H1 (cell line): Measurements from ENCODE around the gene KRT35. TPM values are rescaled to one million over a fixed set of nuclear protein-coding genes. Genes with fewer than 3 reads are reported as not detected.

Experiments
- CTCF ChIA-PET: fragments of 300-600 bp; sonication (Branson Sonifier 250); formaldehyde crosslinking; loops from one replicate; lab custom pipeline; 2021; ENCODE audit not compliant: partially characterized antibody; lab: Charles Lee
- POLR2A ChIA-PET: fragments of 300-600 bp; sonication (Branson Sonifier 250); formaldehyde crosslinking; loops from one replicate; lab custom pipeline; 2021; ENCODE audit warnings: inconsistent platforms; ENCODE audit not compliant: partially characterized antibody; lab: Charles Lee
- DNase-seq, 2 experiments: peaks; one replicate each; pipeline versions ENCODE4 v3.0.0 to v3.0.0-alpha.2; 2010 to 2022; ENCODE audit warnings: low spot score in 2 of 2, low read depth in 1 of 2, mixed read lengths in 1 of 2
- FAIRE-seq: peaks from 2 replicates; lab custom pipeline; 2011; peaks lifted over from hg19 to GRCh38; lab: Jason Lieb, UNC
- H2AFZ ChIP-seq: 2 replicates; pipeline ENCODE4 v1.8.1; 2012; ENCODE audit warnings: low read length, inconsistent platforms
- H2AK5ac ChIP-seq: 2 replicates; pipeline ENCODE4 v1.6.1; 2013; ENCODE audit warnings: low read depth, low read length
- H2BK120ac ChIP-seq: replicated peaks from 2 replicates; pipeline ENCODE3; 2013; ENCODE audit warnings: low read depth, low read length, inconsistent platforms
- H2BK12ac ChIP-seq: 2 replicates; pipeline ENCODE4 v1.6.1; 2013; ENCODE audit warnings: low read depth, low read length
- H2BK15ac ChIP-seq: 2 replicates; pipeline ENCODE4 v1.6.1; 2013; ENCODE audit warnings: low read length
- H2BK20ac ChIP-seq: 2 replicates; pipeline ENCODE4 v1.6.1; 2013; ENCODE audit warnings: low read length
- H2BK5ac ChIP-seq: 2 replicates; pipeline ENCODE4 v1.6.1; 2013; ENCODE audit warnings: low read depth, low read length
- H3K14ac ChIP-seq: 2 replicates; pipeline ENCODE4 v1.6.1; 2013; ENCODE audit warnings: inconsistent platforms; ENCODE audit not compliant: insufficient read length
- H3K18ac ChIP-seq: 2 replicates; pipeline ENCODE4 v1.6.1; 2013; ENCODE audit warnings: low read length; ENCODE audit errors: extremely low read depth
- H3K23ac ChIP-seq: 2 replicates; pipeline ENCODE4 v1.6.1; 2013; ENCODE audit warnings: inconsistent platforms; ENCODE audit not compliant: insufficient read length
- H3K23me2 ChIP-seq: 2 replicates; pipeline ENCODE4 v1.6.1; 2013; ENCODE audit warnings: low read depth, low read length
- H3K27ac ChIP-seq: 2 replicates; pipeline ENCODE4 v1.6.1; 2011; ENCODE audit warnings: low read depth, low read length, inconsistent platforms
- H3K27me3 ChIP-seq, 4 experiments: replicated peaks in 1 of 4; 1 replicate in 1 of 4; 2 replicates in 3 of 4; pipeline versions ENCODE4 v1.6.1 to v1.8.1; 2011 to 2013; ENCODE audit warnings: low read length in 3 of 4, mild to moderate bottlenecking in 3 of 4, inconsistent platforms in 2 of 4, mixed read lengths in 2 of 4, moderate library complexity in 1 of 4; ENCODE audit not compliant: control insufficient read depth in 3 of 4, insufficient read depth in 3 of 4; ENCODE audit errors: extremely low read depth in 1 of 4
- H3K36me3 ChIP-seq, 4 experiments: 2 replicates each; pipeline versions ENCODE4 v1.6.1 to v1.8.1; 2011 to 2013; ENCODE audit warnings: mild to moderate bottlenecking in 4 of 4, low read length in 3 of 4, moderate library complexity in 2 of 4, control low read depth in 1 of 4, inconsistent platforms in 1 of 4; ENCODE audit not compliant: insufficient read depth in 4 of 4, control insufficient read depth in 2 of 4
- H3K4ac ChIP-seq: replicated peaks from 2 replicates; pipeline ENCODE3; 2013; ENCODE audit warnings: low read length, low read depth, mixed read lengths, inconsistent platforms; ENCODE audit not compliant: insufficient read length
- H3K4me1 ChIP-seq, 4 experiments: replicated peaks in 1 of 4; 1 replicate in 1 of 4; 2 replicates in 3 of 4; pipeline versions ENCODE4 v1.6.1 to v1.8.1; 2011 to 2013; ENCODE audit warnings: low read length in 3 of 4, inconsistent platforms in 2 of 4, mixed read lengths in 1 of 4; ENCODE audit not compliant: insufficient read depth in 4 of 4, control insufficient read depth in 3 of 4
- H3K4me2 ChIP-seq, 2 experiments: 2 replicates each; pipeline versions ENCODE4 v1.6.1 to v1.8.1; 2011 to 2013; ENCODE audit warnings: low read depth in 2 of 2, low read length in 2 of 2, control low read depth in 1 of 2, inconsistent platforms in 1 of 2, mild to moderate bottlenecking in 1 of 2; ENCODE audit not compliant: insufficient read depth in 1 of 2
- H3K4me3 ChIP-seq, 4 experiments: fragments of 200-600, 300-600 bp in 1 of 4; sonication (generic), shearing (Covaris generic), sonication (Bioruptor Twin) in 1 of 4; 2 replicates each; pipeline versions ENCODE4 v1.5.1 to v1.8.1; 2011 to 2016; ENCODE audit warnings: low read length in 4 of 4, low read depth in 3 of 4, control low read depth in 2 of 4, inconsistent platforms in 2 of 4, mild to moderate bottlenecking in 2 of 4, mixed read lengths in 1 of 4, moderate library complexity in 1 of 4; ENCODE audit not compliant: insufficient read depth in 2 of 4; ENCODE audit errors: extremely low read depth in 1 of 4
- H3K56ac ChIP-seq: replicated peaks from 2 replicates; pipeline ENCODE3; 2013; ENCODE audit warnings: low read depth, mild to moderate bottlenecking, mixed read lengths, low read length, inconsistent platforms; ENCODE audit not compliant: insufficient read length
- H3K79me1 ChIP-seq: 2 replicates; pipeline ENCODE4 v1.6.1; 2013; ENCODE audit warnings: low read depth, low read length, control low read depth
- H3K79me2 ChIP-seq, 2 experiments: 2 replicates each; pipeline versions ENCODE4 v1.6.1 to v1.8.1; 2012 to 2013; ENCODE audit warnings: low read length in 2 of 2, mild to moderate bottlenecking in 2 of 2, inconsistent platforms in 1 of 2; ENCODE audit not compliant: insufficient read depth in 2 of 2, control insufficient read depth in 1 of 2
- H3K9ac ChIP-seq, 4 experiments: replicated peaks in 1 of 4; 1 replicate in 1 of 4; 2 replicates in 3 of 4; pipeline versions ENCODE4 v1.6.1 to v1.8.1; 2011 to 2013; ENCODE audit warnings: low read depth in 3 of 4, low read length in 3 of 4, control low read depth in 2 of 4, mild to moderate bottlenecking in 2 of 4, moderate library complexity in 2 of 4, inconsistent platforms in 1 of 4; ENCODE audit errors: extremely low read depth in 1 of 4
- H3K9me3 ChIP-seq, 2 experiments: 2 replicates each; pipeline versions ENCODE4 v1.6.1 to v1.8.1; 2012 to 2013; ENCODE audit warnings: mild to moderate bottlenecking in 2 of 2, moderate library complexity in 2 of 2, control low read depth in 1 of 2, inconsistent platforms in 1 of 2, low read depth in 1 of 2, low read length in 1 of 2, mixed read lengths in 1 of 2; ENCODE audit not compliant: insufficient read depth in 2 of 2
- H4K20me1 ChIP-seq, 2 experiments: replicated peaks in 1 of 2; 2 replicates each; pipeline versions ENCODE3 to v1.8.1; 2011 to 2013; ENCODE audit warnings: inconsistent platforms in 2 of 2, low read length in 2 of 2, mild to moderate bottlenecking in 1 of 2; ENCODE audit not compliant: insufficient read depth in 2 of 2, control insufficient read depth in 1 of 2
- H4K5ac ChIP-seq: 2 replicates; pipeline ENCODE4 v1.6.1; 2013; ENCODE audit warnings: low read length, low read depth, mixed read lengths, inconsistent platforms; ENCODE audit not compliant: insufficient read length
- H4K8ac ChIP-seq: 2 replicates; pipeline ENCODE4 v1.8.0; 2013; ENCODE audit warnings: mild to moderate bottlenecking, moderate library complexity, low read length, inconsistent platforms; ENCODE audit not compliant: insufficient read depth; ENCODE audit errors: extremely low read depth
- H4K91ac ChIP-seq: replicated peaks from 2 replicates; pipeline ENCODE3; 2013; ENCODE audit warnings: low read length, mixed read lengths, inconsistent platforms; ENCODE audit not compliant: insufficient read length
- EZH2 ChIP-seq: fragments of 200-600 bp; sonication (generic); IDR thresholded peaks from 2 replicates; pipeline ENCODE4 v1.7.1; 2012; ENCODE audit warnings: low read depth, mild to moderate bottlenecking, moderate library complexity, low read length, inconsistent platforms; ENCODE audit not compliant: severe bottlenecking
- WGBS, 2 experiments: shearing (Covaris generic) in 1 of 2; methylation state at CpG; one replicate each; pipeline versions ENCODE4 v1.1.6 to v1.1.7; 2013 to 2015; ENCODE audit warnings: low lambda C conversion rate in 2 of 2, mixed read lengths in 2 of 2, inconsistent platforms in 1 of 2, low coverage in 1 of 2, missing lambda C conversion rate in 1 of 2; ENCODE audit not compliant: insufficient replicate concordance in 2 of 2, insufficient coverage in 1 of 2, insufficient read length in 1 of 2; ENCODE audit errors: extremely low coverage in 1 of 2, missing lambda C conversion rate in 1 of 2; 5-methylcytosine and 5-hydroxymethylcytosine counted together
- polyA plus RNA-seq, 7 experiments: library from polyadenylated mRNA; depleted of rRNA in 3 of 7; stranded (reverse) in 5 of 7; unstranded in 2 of 7; fragments of >200 nt in 5 of 7; fragments of 200-250 nt in 2 of 7; gene quantifications; 1 replicate in 5 of 7; 2 replicates in 1 of 7; 4 replicates in 1 of 7; pipeline versions ENCODE4 v1.2.1 to v1.2.3, GENCODE V29; 2011 to 2013; ENCODE audit warnings: missing spikeins in 2 of 7, mixed read lengths in 2 of 7
- total RNA-seq: library from RNA; stranded (reverse); fragmentation: NEBNext Ultra II Directional; extraction: Animal tissue kit (Norgen Biotek cat#: 25700); gene quantifications from 2 replicates; pipeline ENCODE4 v1.2.1, GENCODE V29; 2021

KRT35 gene
- total and polyA plus RNA-seq, 2 of the 8 experiments (the other 6 are each of a cell fraction or from before 2014, with no cell fraction given), result not detected

GRCh38 chr17:41444186-41444585, 36.8 kb downstream of the KRT35 start:
- H2AK5ac ChIP-seq, result no peak overlapping the region
- CTCF ChIA-PET, result interaction anchor here (0.8 to 2.9 kb wide), 5 partner anchors 11 to 105 kb away, joined by 4 to 14 read pairs (median 4); no protein-coding TSS in a partner anchor
- H2BK20ac ChIP-seq, result no peak overlapping the region
- H3K9ac ChIP-seq, result no peak overlapping the region; a peak in 1 of 7 replicates
- H2BK12ac ChIP-seq, result no peak overlapping the region
- H3K23ac ChIP-seq, result no peak overlapping the region
- H3K36me3 ChIP-seq, result no peaks in the 10 kb centered on the region
- H3K14ac ChIP-seq, result no peak overlapping the region
- no peaks in the 10 kb centered on the region; a peak in 1 of 7 replicates for H3K27me3 ChIP-seq
- no peak overlapping the region for H3K4ac ChIP-seq
- H4K5ac ChIP-seq, result no peak overlapping the region
- DNase-seq (no peak), FAIRE-seq (no peak)
- H3K79me2 ChIP-seq, result no peaks in the 10 kb centered on the region
- no peak overlapping the region for H3K56ac ChIP-seq
- no peaks in the 10 kb centered on the region for H3K79me1 ChIP-seq
- H2BK5ac ChIP-seq, result no peak overlapping the region
- no peak overlapping the region for H2AFZ ChIP-seq
- no peak for TF ChIP-seq EZH2
- H2BK120ac ChIP-seq, result no peak overlapping the region
- H3K4me3 ChIP-seq, result no peak overlapping the region
- H4K20me1 ChIP-seq, result no peaks in the 10 kb centered on the region
- H3K4me1 ChIP-seq, result no peaks in the 10 kb centered on the region; a peak in 1 of 7 replicates
- no peak overlapping the region for H4K8ac ChIP-seq
- 75% methylated on average over 1 of the region's 1 CpG; no CpG with 5 or more reads in 1 of the 2 experiments for WGBS, 2 experiments
- no peaks in the 10 kb centered on the region; a peak in 1 of 4 replicates for H3K9me3 ChIP-seq
- H3K18ac ChIP-seq, result no peak overlapping the region
- H3K4me2 ChIP-seq, result no peak overlapping the region
- no peak overlapping the region for H2BK15ac ChIP-seq
- no peaks in the 10 kb centered on the region for H3K23me2 ChIP-seq
- H4K91ac ChIP-seq, result no peak overlapping the region
- POLR2A ChIA-PET, result no interaction called here
- no peak overlapping the region for H3K27ac ChIP-seq
